Measurements from ENCODE around the gene BCAT1. TPM values are rescaled to one million over a fixed set of nuclear protein-coding genes. Genes with fewer than 3 reads are reported as not detected.

Gene BCAT1
- total and polyA plus RNA-seq, 2 experiments from 2014 or later, result 53.6 to 181 TPM

GRCh38 chr12:24996820-24997219, 47.9 kb upstream of the BCAT1 start:
- no peaks in the 10 kb centered on the region for H3K79me2 ChIP-seq (replicated peaks; ENCODE audit: insufficient read depth)
- no peak overlapping the region for H3K27ac ChIP-seq (ENCODE audit: low read depth)
- Mint-ChIP-seq H3K4me1 (no peaks in the 10 kb centered on the region), H3K27me3 (ENCODE audit: insufficient read depth, low read depth, poor library complexity) (no peaks in the 10 kb centered on the region), H3K27ac (no peak overlapping the region), H3K9me3 (no peaks in the 10 kb centered on the region), H3K4me3 (no peak overlapping the region), H3K36me3 (ENCODE audit: low read depth) (no peaks in the 10 kb centered on the region)
- ATAC-seq (no peak), DNase-seq (ENCODE audit: low spot score) (no peak)
- no peak overlapping the region for H3K4me3 ChIP-seq
- H3K4me1 ChIP-seq (ENCODE audit: insufficient read depth), result no peaks in the 10 kb centered on the region
- no peaks in the 10 kb centered on the region for H3K27me3 ChIP-seq (ENCODE audit: insufficient read depth)
- no peak for TF ChIP-seq ZNF331 (CRISPR knock-in tag; IDR thresholded peaks at IDR 0.05; ENCODE audit: low read depth)
- TF ChIP-seq CREB1 (CRISPR knock-in tag; IDR thresholded peaks at IDR 0.05; ENCODE audit: low read depth), result no peak
- no peak for TF ChIP-seq ZNF462 (CRISPR knock-in tag; IDR thresholded peaks at IDR 0.05)
- TF ChIP-seq ZNF114 (CRISPR knock-in tag; IDR thresholded peaks at IDR 0.05), result no peak
- no peak for TF ChIP-seq CTCF (conservative IDR thresholded peaks at IDR 0.05; ENCODE audit: low read depth in 2 of 2)
- no peak for TF ChIP-seq JUNB (IDR thresholded peaks at IDR 0.05; ENCODE audit: unreplicated experiment)
- TF ChIP-seq STAT1 (IDR thresholded peaks at IDR 0.05; ENCODE audit: unreplicated experiment), result no peak
- TF ChIP-seq REST (IDR thresholded peaks at IDR 0.05; ENCODE audit: unreplicated experiment), result no peak
- TF ChIP-seq POLR2AphosphoS5 (IDR thresholded peaks at IDR 0.05; ENCODE audit: low read depth), result no peak
- TF ChIP-seq EZH2 (IDR thresholded peaks at IDR 0.05; ENCODE audit: low read depth, unreplicated experiment), result no peak
- TF ChIP-seq NANOG (IDR thresholded peaks at IDR 0.05; ENCODE audit: borderline replicate concordance), result no peak
- TF ChIP-seq EZH2phosphoT487 (IDR thresholded peaks at IDR 0.05; ENCODE audit: unreplicated experiment), result no peak
- H3K9me2 ChIP-seq (ENCODE audit: insufficient read depth), result no peaks in the 10 kb centered on the region
- H3F3A ChIP-seq (replicated peaks; ENCODE audit: low read depth), result no peaks in the 10 kb centered on the region
- H3K36me3 ChIP-seq (ENCODE audit: insufficient read depth), result no peaks in the 10 kb centered on the region
- no peak overlapping the region for H2AFZ ChIP-seq
- H3K4me2 ChIP-seq, result no peak overlapping the region
- no peaks in the 10 kb centered on the region for H4K20me1 ChIP-seq (replicated peaks; ENCODE audit: insufficient read depth)
